Upper lobe of left lung (tissue), 4 donors: ENCODE data around the gene BRF1.
"Not testable (repeated sequence)": the region's sequence is repeated elsewhere in the genome, so short reads cannot be mapped to it uniquely, and the experiment has no call there.

Source experiments
- EP300 ChIP-seq, 4 donors: sonication (generic); formaldehyde crosslinking; IDR thresholded peaks; one replicate each; pipeline ENCODE4 v1.5.1; 2017; ENCODE audit warnings: antibody characterized with exemption in 4 of 4, control low read depth in 2 of 4
- TF ChIP-seq, protein P1 (sequence below), 6 experiments: fragments of 450-650 bp in 4 of 6; fragments of 200-600 bp in 2 of 6; sonication (generic) in 2 of 6; IDR thresholded peaks; one replicate each; pipeline ENCODE4 v1.5.1; 2016 to 2019; ENCODE audit warnings: antibody characterized with exemption in 6 of 6

DNA sequence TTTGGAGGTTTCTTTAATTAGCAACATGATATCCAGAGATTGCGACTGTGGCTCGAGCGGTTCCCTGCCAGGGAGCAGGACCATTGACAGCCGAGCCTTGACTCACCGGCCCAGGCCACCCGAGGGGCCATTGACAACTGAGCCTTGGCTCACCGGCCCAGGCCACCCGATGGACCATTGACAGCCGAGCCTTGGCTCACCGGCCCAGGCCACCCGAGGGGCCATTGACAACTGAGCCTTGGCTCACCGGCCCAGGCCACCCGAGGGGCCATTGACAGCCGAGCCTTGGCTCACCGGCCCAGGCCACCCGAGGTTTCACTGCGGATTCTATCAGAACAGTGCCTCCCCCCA, 26.9 kb upstream of the BRF1 start:
- TF ChIP-seq, protein P1, sequence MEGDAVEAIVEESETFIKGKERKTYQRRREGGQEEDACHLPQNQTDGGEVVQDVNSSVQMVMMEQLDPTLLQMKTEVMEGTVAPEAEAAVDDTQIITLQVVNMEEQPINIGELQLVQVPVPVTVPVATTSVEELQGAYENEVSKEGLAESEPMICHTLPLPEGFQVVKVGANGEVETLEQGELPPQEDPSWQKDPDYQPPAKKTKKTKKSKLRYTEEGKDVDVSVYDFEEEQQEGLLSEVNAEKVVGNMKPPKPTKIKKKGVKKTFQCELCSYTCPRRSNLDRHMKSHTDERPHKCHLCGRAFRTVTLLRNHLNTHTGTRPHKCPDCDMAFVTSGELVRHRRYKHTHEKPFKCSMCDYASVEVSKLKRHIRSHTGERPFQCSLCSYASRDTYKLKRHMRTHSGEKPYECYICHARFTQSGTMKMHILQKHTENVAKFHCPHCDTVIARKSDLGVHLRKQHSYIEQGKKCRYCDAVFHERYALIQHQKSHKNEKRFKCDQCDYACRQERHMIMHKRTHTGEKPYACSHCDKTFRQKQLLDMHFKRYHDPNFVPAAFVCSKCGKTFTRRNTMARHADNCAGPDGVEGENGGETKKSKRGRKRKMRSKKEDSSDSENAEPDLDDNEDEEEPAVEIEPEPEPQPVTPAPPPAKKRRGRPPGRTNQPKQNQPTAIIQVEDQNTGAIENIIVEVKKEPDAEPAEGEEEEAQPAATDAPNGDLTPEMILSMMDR (IDR thresholded peaks at IDR 0.05) = not testable (repeated sequence)
- not testable (repeated sequence) for TF ChIP-seq EP300 (IDR thresholded peaks at IDR 0.05)
